Measurements from ENCODE around the gene RCBTB2. TPM values are rescaled to one million over a fixed set of nuclear protein-coding genes. Genes with fewer than 3 reads are reported as not detected.

Gene RCBTB2
- 0.69 TPM for polyA plus RNA-seq (2012; ENCODE audit: insufficient read length, low read depth)

DNA sequence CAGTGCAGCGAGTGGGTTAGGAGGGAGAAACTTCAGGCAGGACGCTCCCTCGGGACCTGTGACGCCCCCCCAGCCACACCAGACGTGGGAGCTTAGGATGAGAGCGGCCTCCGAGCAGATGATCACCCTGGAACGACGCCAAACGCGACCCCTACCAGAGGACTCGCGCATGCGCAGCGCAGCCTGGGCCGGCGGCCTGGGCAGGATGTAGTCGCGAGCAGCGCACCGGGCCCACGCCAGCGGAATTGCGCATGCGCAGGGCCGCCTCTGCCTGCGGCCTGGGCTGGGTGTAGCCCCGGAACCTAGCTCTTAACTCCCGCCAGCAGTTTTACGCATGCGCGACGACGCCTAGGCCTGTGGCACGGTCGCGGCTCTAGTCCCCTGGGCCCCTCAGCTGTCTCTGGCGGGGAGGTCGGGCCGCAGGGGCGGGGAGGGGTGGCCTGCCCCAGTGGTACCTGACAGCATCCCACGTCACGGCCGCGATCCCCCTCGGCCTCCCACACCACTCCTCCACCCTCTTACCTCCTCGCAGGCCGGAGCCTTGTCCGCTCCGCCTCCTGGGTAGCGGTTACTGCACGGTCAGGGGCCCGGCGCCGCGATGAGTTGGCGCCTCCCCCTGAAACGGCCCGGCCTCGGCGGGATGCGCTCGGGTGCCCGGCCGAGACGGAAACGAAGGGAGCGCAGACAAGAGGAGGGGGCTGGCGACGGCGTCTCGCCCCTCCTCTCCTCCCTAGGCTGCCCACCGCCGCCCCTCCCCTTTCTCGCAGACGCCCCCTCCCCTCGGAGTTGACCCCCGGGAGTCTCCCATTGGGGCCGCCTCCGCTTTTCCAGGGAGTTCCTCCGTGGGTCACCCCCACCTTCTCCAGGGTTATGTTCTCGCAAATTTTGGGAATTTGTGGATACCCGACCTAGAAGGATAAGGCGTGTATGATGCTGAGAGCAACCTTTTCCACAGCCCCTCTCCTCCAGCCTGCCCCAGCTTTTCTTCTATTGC lies at the start of gene RCBTB2:
Gene RCBTB2 (minus strand): TSS at position 575 of the 994 bp plus-strand sequence. CDS start 11,141 bp downstream, outside the sequence.
- TF ChIP-seq POLR2AphosphoS5 (IDR thresholded peaks at IDR 0.05; ENCODE audit: low read depth, low read length) (peak; percentile 75), FOXP2 (optimal IDR thresholded peaks at IDR 0.05; ENCODE audit: borderline replicate concordance, extremely low read depth, extremely low read length, insufficient read depth) (no peak), TAF1 (IDR thresholded peaks at IDR 0.05; ENCODE audit: borderline replicate concordance, insufficient read depth, low read length) (no peak)

DNA sequence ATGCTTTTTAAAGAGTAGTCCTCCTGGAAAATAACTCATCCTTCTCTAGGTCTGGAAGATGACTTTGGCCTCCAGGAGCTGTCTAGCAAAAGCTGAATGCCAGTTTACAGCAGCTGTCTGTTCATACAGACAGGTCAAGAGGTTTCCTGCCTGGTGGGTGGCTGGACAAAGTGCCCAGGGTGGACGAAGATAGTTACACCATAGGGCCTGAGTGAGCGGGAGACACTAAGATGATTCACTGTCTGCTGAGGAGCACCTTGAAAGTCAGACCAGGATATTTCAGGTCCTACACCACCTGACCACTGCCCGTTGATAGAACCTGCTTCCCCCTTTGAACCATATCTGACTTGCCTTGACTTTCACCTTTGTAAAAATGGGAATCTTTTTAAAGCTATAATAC lies 49.2 kb upstream of the RCBTB2 start:
- TF ChIP-seq, protein P1, sequence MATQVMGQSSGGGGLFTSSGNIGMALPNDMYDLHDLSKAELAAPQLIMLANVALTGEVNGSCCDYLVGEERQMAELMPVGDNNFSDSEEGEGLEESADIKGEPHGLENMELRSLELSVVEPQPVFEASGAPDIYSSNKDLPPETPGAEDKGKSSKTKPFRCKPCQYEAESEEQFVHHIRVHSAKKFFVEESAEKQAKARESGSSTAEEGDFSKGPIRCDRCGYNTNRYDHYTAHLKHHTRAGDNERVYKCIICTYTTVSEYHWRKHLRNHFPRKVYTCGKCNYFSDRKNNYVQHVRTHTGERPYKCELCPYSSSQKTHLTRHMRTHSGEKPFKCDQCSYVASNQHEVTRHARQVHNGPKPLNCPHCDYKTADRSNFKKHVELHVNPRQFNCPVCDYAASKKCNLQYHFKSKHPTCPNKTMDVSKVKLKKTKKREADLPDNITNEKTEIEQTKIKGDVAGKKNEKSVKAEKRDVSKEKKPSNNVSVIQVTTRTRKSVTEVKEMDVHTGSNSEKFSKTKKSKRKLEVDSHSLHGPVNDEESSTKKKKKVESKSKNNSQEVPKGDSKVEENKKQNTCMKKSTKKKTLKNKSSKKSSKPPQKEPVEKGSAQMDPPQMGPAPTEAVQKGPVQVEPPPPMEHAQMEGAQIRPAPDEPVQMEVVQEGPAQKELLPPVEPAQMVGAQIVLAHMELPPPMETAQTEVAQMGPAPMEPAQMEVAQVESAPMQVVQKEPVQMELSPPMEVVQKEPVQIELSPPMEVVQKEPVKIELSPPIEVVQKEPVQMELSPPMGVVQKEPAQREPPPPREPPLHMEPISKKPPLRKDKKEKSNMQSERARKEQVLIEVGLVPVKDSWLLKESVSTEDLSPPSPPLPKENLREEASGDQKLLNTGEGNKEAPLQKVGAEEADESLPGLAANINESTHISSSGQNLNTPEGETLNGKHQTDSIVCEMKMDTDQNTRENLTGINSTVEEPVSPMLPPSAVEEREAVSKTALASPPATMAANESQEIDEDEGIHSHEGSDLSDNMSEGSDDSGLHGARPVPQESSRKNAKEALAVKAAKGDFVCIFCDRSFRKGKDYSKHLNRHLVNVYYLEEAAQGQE (IDR thresholded peaks at IDR 0.05; ENCODE audit: insufficient read depth in 1 of 2, low read depth in 2 of 2, low read length in 2 of 2) = no peak
- TF ChIP-seq SIN3A (IDR thresholded peaks at IDR 0.05; ENCODE audit: borderline replicate concordance, insufficient read depth, low read length) (no peak), FOXP2 (optimal IDR thresholded peaks at IDR 0.05; ENCODE audit: borderline replicate concordance, extremely low read depth, extremely low read length, insufficient read depth) (no peak), POLR2AphosphoS5 (IDR thresholded peaks at IDR 0.05; ENCODE audit: low read depth, low read length) (no peak)

DNA sequence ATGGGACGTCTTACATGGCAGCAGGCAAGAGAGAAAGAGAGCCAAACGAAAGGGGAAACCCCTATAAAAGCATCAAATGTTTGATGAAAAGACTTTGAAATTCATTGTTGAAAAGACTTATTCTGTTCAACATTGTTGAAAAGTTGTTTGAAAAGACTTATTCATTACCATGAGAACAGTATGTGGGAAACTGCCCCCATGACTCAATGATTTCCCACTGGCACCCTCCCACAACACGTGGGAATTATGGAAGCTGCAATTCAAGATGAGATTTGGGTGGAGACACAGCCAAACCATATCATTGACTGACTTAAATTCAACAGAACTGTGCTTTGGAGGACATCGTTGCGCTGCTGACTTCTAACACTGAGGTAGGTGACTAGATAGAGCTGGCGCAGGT lies 48.0 kb upstream of the RCBTB2 start:
- no peak for TF ChIP-seq FOXP2 (optimal IDR thresholded peaks at IDR 0.05; ENCODE audit: borderline replicate concordance, extremely low read depth, extremely low read length, insufficient read depth)
- TF ChIP-seq SIN3A (IDR thresholded peaks at IDR 0.05; ENCODE audit: borderline replicate concordance, insufficient read depth, low read length) = no peak
- no peak for TF ChIP-seq POLR2AphosphoS5 (IDR thresholded peaks at IDR 0.05; ENCODE audit: low read depth, low read length)
- TF ChIP-seq, protein P1 (IDR thresholded peaks at IDR 0.05; ENCODE audit: insufficient read depth in 1 of 2, low read depth in 2 of 2, low read length in 2 of 2) = no peak
- TF ChIP-seq TAF1 (IDR thresholded peaks at IDR 0.05; ENCODE audit: borderline replicate concordance, insufficient read depth, low read length) = no peak

DNA sequence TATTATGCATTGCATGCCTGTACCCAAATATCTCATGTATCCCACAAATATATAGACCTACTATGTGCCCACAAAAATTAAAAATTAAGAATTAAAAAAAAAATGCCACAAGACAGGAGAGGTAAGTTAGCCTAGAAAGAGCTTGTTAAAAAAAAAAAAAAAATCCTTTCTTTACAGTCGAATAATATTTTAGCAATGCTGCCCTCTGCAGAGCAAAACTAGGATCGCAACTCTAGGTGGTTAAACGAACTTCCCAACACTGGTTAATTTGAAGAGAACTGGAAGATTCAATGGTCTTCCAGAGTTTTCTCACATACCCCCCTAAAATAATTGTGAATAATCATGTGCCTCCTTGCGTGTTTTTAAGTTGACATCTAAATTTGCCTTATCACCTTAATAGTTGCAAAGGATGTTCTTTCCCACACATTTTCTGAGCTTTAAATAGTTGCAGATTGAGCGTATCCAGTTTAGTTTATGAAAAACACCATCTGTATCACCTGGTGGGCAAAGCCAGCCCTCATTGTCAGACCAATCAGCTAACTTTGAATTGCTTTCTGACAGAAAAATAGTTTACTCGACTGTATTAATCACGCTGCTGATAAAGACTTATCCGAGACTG lies 47.4 kb upstream of the RCBTB2 start:
- TF ChIP-seq POLR2AphosphoS5 (IDR thresholded peaks at IDR 0.05; ENCODE audit: low read depth, low read length) (no peak), FOXP2 (optimal IDR thresholded peaks at IDR 0.05; ENCODE audit: borderline replicate concordance, extremely low read depth, extremely low read length, insufficient read depth) (no peak), TAF1 (IDR thresholded peaks at IDR 0.05; ENCODE audit: borderline replicate concordance, insufficient read depth, low read length) (no peak), SIN3A (IDR thresholded peaks at IDR 0.05; ENCODE audit: borderline replicate concordance, insufficient read depth, low read length) (no peak)
- TF ChIP-seq, protein P1 (IDR thresholded peaks at IDR 0.05; ENCODE audit: insufficient read depth in 1 of 2, low read depth in 2 of 2, low read length in 2 of 2) = no peak

DNA sequence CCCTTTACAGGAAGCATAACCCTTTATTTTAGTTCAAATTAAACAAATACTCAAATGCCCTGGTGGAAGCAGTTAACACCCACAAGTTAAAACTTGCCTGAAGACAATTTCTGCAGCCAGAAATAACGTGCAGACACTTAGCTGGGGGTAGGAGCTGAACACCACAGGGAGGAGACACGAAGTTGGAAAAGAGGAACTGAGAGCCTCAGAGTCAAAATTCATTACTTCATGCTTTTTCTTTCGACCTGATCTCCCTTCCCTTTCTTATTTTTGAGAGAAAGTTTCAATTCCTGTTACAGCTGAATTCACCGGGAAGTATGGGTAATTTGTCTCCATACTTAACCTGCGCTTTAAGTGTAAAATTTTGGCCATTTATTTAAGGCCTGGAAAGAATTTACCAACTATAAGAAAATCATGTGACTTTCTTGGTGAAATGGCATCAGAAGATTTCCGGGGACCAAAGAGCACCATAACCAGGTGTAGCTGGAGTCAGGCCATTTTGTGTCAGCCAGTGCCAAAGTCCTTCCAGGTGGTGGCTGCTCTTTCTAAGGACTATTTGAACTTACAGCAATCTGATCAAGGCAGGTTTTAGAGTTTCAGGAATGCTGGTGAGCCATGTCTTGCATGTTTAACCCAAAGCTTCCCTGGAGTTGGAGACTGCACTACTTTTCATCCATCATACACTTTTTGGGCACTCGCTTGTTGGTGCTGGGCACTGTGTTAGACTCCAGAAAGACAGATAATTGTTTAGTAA lies 46.5 kb upstream of the RCBTB2 start:
- TF ChIP-seq SIN3A (IDR thresholded peaks at IDR 0.05; ENCODE audit: borderline replicate concordance, insufficient read depth, low read length) = no peak
- no peak for TF ChIP-seq FOXP2 (optimal IDR thresholded peaks at IDR 0.05; ENCODE audit: borderline replicate concordance, extremely low read depth, extremely low read length, insufficient read depth)
- TF ChIP-seq, protein P1 (IDR thresholded peaks at IDR 0.05; ENCODE audit: insufficient read depth in 1 of 2, low read depth in 2 of 2, low read length in 2 of 2) = no peak
- TF ChIP-seq POLR2AphosphoS5 (IDR thresholded peaks at IDR 0.05; ENCODE audit: low read depth, low read length) = no peak
- no peak for TF ChIP-seq TAF1 (IDR thresholded peaks at IDR 0.05; ENCODE audit: borderline replicate concordance, insufficient read depth, low read length)
